HG03064 (cell line): ENCODE data around the gene PALLD.
A peak's percentile ranks its signal among the peaks of the same experiment; 100 is the strongest.

Experiments used
- ATAC-seq: cut with Tn5 transposase; IDR thresholded peaks from one replicate; pipeline ENCODE4 v1.9.1; 2021; ENCODE audit warnings: low read depth; ENCODE audit not compliant: unreplicated experiment

The PALLD gene

GRCh38 chr4:168659741-168660465, 163.1 kb downstream of the PALLD start:
- ATAC-seq: no peak

GRCh38 chr4:168662297-168662984, 165.6 kb downstream of the PALLD start:
- ATAC-seq: no peak

GRCh38 chr4:168664242-168664891, 167.5 kb downstream of the PALLD start:
- ATAC-seq: no peak

- no peak for ATAC-seq
Observed at GRCh38 chr4:168666531-168666930, 169.7 kb downstream of the PALLD start.

GRCh38 chr4:168667376-168667775, 170.5 kb downstream of the PALLD start:
- ATAC-seq: no peak

GRCh38 chr4:168667921-168668320, 171.1 kb downstream of the PALLD start:
- ATAC-seq: no peak

GRCh38 chr4:168673476-168673875, 176.6 kb downstream of the PALLD start:
- ATAC-seq: no peak

DNA sequence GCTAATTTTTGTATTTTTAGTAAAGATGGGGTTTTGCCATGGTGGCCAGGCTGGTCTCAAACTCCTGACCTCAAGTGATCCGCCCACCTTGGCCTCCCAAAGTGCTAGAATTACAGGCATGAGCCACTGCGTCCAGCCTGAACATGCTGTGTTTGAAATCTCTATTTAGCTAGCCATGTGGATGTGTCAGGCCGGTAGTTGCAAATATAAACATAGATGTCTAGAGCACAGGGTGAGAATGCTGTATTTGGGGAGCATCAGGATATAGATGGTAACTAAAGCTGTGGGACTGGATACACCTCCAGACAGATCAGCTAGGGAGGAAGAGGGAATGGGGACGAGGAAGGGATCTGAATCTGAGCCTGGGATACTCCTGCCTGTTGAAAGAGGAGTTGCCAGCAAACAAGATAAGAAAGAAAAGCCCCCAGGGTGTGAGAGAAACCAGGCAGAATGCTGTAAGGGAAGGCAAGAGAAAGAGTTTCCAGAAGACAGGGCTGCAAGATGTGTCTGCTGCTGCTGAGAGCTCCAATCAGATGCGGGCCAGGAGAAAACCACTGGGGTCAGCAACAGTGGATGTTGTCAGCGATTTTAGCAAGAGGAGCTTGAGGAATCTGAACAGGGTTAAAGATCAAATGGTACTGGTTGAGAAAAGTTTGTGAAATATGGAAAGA, 177.4 kb downstream of the PALLD start:
- no peak for ATAC-seq

GRCh38 chr4:168674866-168675265, 178.0 kb downstream of the PALLD start:
- no peak for ATAC-seq

GRCh38 chr4:168677063-168677462, 180.2 kb downstream of the PALLD start:
- no peak for ATAC-seq

- no peak for ATAC-seq
Observed at GRCh38 chr4:168677879-168678278, 181.0 kb downstream of the PALLD start.

DNA sequence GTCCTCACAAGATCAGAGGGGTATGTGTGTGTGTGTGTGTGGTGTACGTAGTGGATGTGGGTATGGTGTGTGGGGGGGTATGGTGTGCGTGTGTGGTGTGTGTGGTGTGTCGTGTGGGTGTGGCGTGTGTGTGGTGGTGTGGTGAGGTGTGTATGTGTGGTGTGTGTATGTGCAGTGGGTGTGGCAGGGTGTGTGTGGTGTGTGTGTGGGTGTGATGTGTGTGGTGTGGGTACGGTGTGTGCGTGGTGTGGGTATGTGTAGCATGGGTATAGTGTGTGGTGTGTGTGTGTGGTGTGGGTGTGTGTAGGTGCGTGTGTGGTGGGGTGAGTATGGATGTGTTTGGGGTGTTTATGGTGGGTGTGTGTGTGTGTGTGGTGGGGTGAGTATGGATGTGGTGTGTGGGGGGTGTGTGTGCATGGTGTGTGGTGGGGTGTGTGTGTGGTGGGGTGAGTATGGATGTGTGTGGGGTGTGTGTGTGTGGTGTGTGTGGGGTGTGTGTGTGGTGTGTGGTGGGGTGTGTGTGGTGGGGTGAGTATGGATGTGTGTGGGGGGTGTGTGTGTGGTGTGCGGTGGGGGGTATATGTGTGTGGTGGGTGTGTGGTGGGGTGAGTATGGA, 182.0 kb downstream of the PALLD start:
- no peak for ATAC-seq

- no peak for ATAC-seq
Observed at GRCh38 chr4:168679397-168679796, 182.5 kb downstream of the PALLD start.

DNA sequence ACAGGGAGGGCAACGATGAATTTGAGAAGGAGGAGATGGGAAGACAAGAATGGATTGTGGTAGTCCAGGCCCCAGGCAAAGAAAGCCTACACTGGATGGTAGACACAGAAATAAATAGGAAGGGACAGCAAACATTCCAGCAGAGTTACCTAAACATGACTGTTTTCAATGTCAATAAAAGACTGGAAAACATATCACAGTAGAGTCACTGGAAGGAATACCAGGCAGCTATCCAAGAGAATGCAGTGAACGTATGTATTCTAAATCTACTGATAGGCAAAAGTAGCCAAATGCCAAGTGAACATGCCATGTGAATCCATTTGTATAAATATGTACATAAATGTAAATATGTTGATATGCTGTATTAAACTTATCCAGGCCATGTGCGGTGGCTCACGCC, 183.0 kb downstream of the PALLD start:
- ATAC-seq: no peak

- ATAC-seq: no peak
Observed at GRCh38 chr4:168682898-168683500, 186.1 kb downstream of the PALLD start.

- no peak for ATAC-seq
Observed at GRCh38 chr4:168683595-168683994, 186.7 kb downstream of the PALLD start.

- ATAC-seq: peak; percentile 83
Observed at GRCh38 chr4:168685136-168685809, 188.4 kb downstream of the PALLD start.

GRCh38 chr4:168688584-168688983, 191.7 kb downstream of the PALLD start:
- ATAC-seq: no peak

DNA sequence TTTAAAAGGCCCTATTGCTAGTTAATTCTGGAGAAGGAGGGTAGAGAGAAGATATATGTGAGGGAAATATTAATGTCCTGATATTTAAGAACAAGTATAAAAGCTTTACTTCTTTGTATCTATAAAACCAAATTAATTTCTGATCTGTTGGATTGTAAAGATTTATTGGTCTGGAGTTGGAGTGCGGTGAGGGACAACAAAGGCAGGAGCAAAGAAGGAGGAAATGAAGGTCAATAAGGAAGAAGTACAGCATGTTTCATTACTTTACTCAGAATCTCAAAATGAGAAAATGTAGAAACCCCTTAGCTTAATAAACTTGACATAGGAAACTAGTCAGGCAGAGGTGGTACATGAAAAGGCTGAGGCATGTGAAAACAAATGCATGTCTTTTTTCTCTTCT, 192.9 kb downstream of the PALLD start:
- ATAC-seq: no peak

GRCh38 chr4:168690199-168690598, 193.3 kb downstream of the PALLD start:
- no peak for ATAC-seq
